Endothelial cell of umbilical vein (primary cell): ENCODE results near the gene OR8J3. TPM values are rescaled to one million over a fixed set of nuclear protein-coding genes. Genes with fewer than 3 reads are reported as not detected.

Experiments used
- Bru-seq: library from RNA; stranded (reverse); fragments of 400-500 nt; gene quantifications from one replicate; lab custom pipeline; 2021; lab: Mats Ljungman, UMichigan
- BruChase-seq, 2 experiments: library from RNA; stranded (reverse); fragments of 400-500 nt; gene quantifications; one replicate each; lab custom pipeline; 2021; lab: Mats Ljungman, UMichigan
- BruUV-seq: library from RNA; stranded (reverse); fragments of 400-500 nt; replicated peaks from 2 replicates; lab custom pipeline; 2021; lab: Mats Ljungman, UMichigan
- CTCF ChIA-PET: fragments of 300-600, 350-600 bp; sonication (Branson Sonifier 250); formaldehyde crosslinking; loops from one replicate; lab custom pipeline; 2021; ENCODE audit warnings: antibody characterized with exemption, inconsistent platforms; lab: Charles Lee
- POLR2A ChIA-PET: fragments of 300-600, 350-600 bp; sonication (Branson Sonifier 250); formaldehyde crosslinking; loops from one replicate; lab custom pipeline; 2021; ENCODE audit warnings: antibody characterized with exemption, inconsistent platforms; lab: Charles Lee
- DNase-seq: peaks from one replicate; pipeline ENCODE4 v3.0.0-alpha.2; 2011; ENCODE audit warnings: low read depth, low spot score
- FAIRE-seq: peaks from 2 replicates; lab custom pipeline; 2011; peaks lifted over from hg19 to GRCh38; lab: Jason Lieb, UNC
- H2AFZ ChIP-seq: 2 replicates; pipeline ENCODE4 v1.6.0; 2012; ENCODE audit warnings: low read depth, low read length, control low read depth, inconsistent platforms
- H3K27ac ChIP-seq: 2 replicates; pipeline ENCODE4 v1.5.1; 2011; ENCODE audit warnings: low read depth, mild to moderate bottlenecking, control low read depth, low read length, moderate library complexity; ENCODE audit not compliant: insufficient read depth
- H3K27me3 ChIP-seq, 2 experiments: 2 replicates each; pipeline versions ENCODE4 v1.6.0 to v1.6.1; 2011; ENCODE audit warnings: low read length in 2 of 2, mixed read lengths in 1 of 2; ENCODE audit not compliant: control insufficient read depth in 2 of 2, insufficient read depth in 2 of 2
- H3K36me3 ChIP-seq, 2 experiments: 2 replicates in 1 of 2; 3 replicates in 1 of 2; pipeline ENCODE4 v1.5.1; 2011; ENCODE audit warnings: low read length in 2 of 2, mild to moderate bottlenecking in 1 of 2, moderate library complexity in 1 of 2; ENCODE audit not compliant: control insufficient read depth in 2 of 2, insufficient read depth in 2 of 2; ENCODE audit errors: extremely low read depth in 1 of 2
- H3K4me1 ChIP-seq: 3 replicates; pipeline ENCODE4 v1.5.1; 2011; ENCODE audit warnings: mild to moderate bottlenecking, low read length; ENCODE audit not compliant: control insufficient read depth, insufficient read depth; ENCODE audit errors: extremely low read depth
- H3K4me2 ChIP-seq: 2 replicates; pipeline ENCODE4 v1.6.1; 2011; ENCODE audit warnings: low read length, control low read depth, mixed read lengths; ENCODE audit not compliant: insufficient read depth
- H3K4me3 ChIP-seq, 3 experiments: fragments of 200-600 bp in 1 of 3; sonication (generic), shearing (Covaris generic) in 1 of 3; replicated peaks in 1 of 3; 2 replicates each; pipeline ENCODE4 v1.5.1; 2011 to 2016; ENCODE audit warnings: control low read depth in 3 of 3, low read length in 3 of 3, mild to moderate bottlenecking in 2 of 3, inconsistent platforms in 1 of 3, low read depth in 1 of 3, moderate library complexity in 1 of 3; ENCODE audit not compliant: insufficient read depth in 1 of 3
- H3K79me2 ChIP-seq: 2 replicates; pipeline ENCODE4 v1.6.0; 2012; ENCODE audit warnings: low read length, inconsistent platforms; ENCODE audit not compliant: control insufficient read depth, insufficient read depth
- H3K9ac ChIP-seq: replicated peaks from 2 replicates; pipeline ENCODE3; 2011; ENCODE audit warnings: low read length, control low read depth; ENCODE audit not compliant: insufficient read depth; ENCODE audit errors: extremely low read depth
- H3K9me1 ChIP-seq: replicated peaks from 3 replicates; pipeline ENCODE4 v1.6.0; 2011; ENCODE audit warnings: mild to moderate bottlenecking, low read length; ENCODE audit not compliant: control insufficient read depth, insufficient read depth; ENCODE audit errors: extremely low read depth
- H3K9me3 ChIP-seq: replicated peaks from 2 replicates; pipeline ENCODE4 v1.5.1; 2012; ENCODE audit warnings: low read length, inconsistent platforms; ENCODE audit not compliant: control insufficient read depth, insufficient read depth
- H4K20me1 ChIP-seq: replicated peaks from 2 replicates; pipeline ENCODE3; 2011; ENCODE audit warnings: mild to moderate bottlenecking, low read length; ENCODE audit not compliant: control insufficient read depth, insufficient read depth; ENCODE audit errors: extremely low read depth
- EZH2 ChIP-seq: IDR thresholded peaks from 2 replicates; pipeline ENCODE4 v1.6.1; 2012; ENCODE audit warnings: borderline replicate concordance, low read depth, mild to moderate bottlenecking, moderate library complexity, low read length, inconsistent platforms; ENCODE audit not compliant: severe bottlenecking
- FOS ChIP-seq: IDR thresholded peaks from 2 replicates; pipeline ENCODE4 v1.6.1; 2011; ENCODE audit warnings: mild to moderate bottlenecking, low read length, moderate library complexity, borderline replicate concordance; ENCODE audit not compliant: insufficient read depth
- GATA2 ChIP-seq: IDR thresholded peaks from 2 replicates; pipeline ENCODE4 v1.7.0; 2011; ENCODE audit warnings: low read depth, mild to moderate bottlenecking, moderate library complexity, mixed read lengths, low read length; ENCODE audit not compliant: insufficient read length, insufficient read depth
- JUN ChIP-seq: IDR thresholded peaks from 2 replicates; pipeline ENCODE4 v1.6.1; 2011; ENCODE audit warnings: borderline replicate concordance, low read depth; ENCODE audit not compliant: insufficient read length, insufficient read depth
- MYC ChIP-seq: IDR thresholded peaks from one replicate; pipeline ENCODE4 v1.6.1; 2011; ENCODE audit warnings: mild to moderate bottlenecking, low read depth, low read length
- POLR2A ChIP-seq: IDR thresholded peaks from 2 replicates; pipeline ENCODE4 v1.6.1; 2012; ENCODE audit warnings: low read depth, mild to moderate bottlenecking, control low read depth, low read length
- POLR2AphosphoS5 ChIP-seq: IDR thresholded peaks from 2 replicates; pipeline ENCODE4 v1.6.1; 2012; ENCODE audit warnings: low read depth, mild to moderate bottlenecking, control low read depth, low read length, moderate library complexity; ENCODE audit not compliant: insufficient read depth
- dilution Hi-C: fragments of 300-500 bp; cut with MboI; formaldehyde crosslinking; loops from one replicate; pipeline ENCODE4 v1.15.0; 2019; ENCODE audit warnings: low sequenced_read_pairs; ENCODE audit not compliant: extremely low pct_ligation_motif_present
- intact Hi-C: fragments of 100-400 bp; cut with micrococcal nuclease; formaldehyde crosslinking; loops from one replicate; pipeline ENCODE4 v1.10.0; 2022
- long read RNA-seq: library from polyadenylated mRNA; stranded (forward); transcript quantifications from one replicate; pipeline ENCODE4 v2.0.0, GENCODE V29; 2021
- polyA minus RNA-seq, 3 experiments: library from RNA; depleted of rRNA, polyadenylated mRNA; stranded (reverse); fragments of >200 nt; gene quantifications; 1 replicate in 1 of 3; 2 replicates in 2 of 3; pipeline ENCODE4 v1.2.3, GENCODE V29; 2011
- polyA plus RNA-seq, 4 experiments: library from polyadenylated mRNA; depleted of rRNA in 3 of 4; stranded (reverse) in 3 of 4; unstranded in 1 of 4; fragments of >200 nt; gene quantifications; 2 replicates each; pipeline versions ENCODE4 v1.2.1 to v1.2.3, GENCODE V29; 2011 to 2012; ENCODE audit warnings: missing spikeins in 1 of 4
- total RNA-seq: library from RNA; stranded (reverse); gene quantifications from 2 replicates; pipeline ENCODE4 v1.2.3, GENCODE V29; 2021
- TF ChIP-seq, protein P1 (sequence below), 2 donors: IDR thresholded peaks; 1 replicate in 1 of 2; 2 replicates in 1 of 2; pipeline ENCODE4 v1.5.1; 2011; ENCODE audit warnings: low read length in 2 of 2, mild to moderate bottlenecking in 2 of 2, moderate library complexity in 2 of 2, control low read depth in 1 of 2, inconsistent platforms in 1 of 2, low read depth in 1 of 2; ENCODE audit not compliant: insufficient read depth in 1 of 2; ENCODE audit errors: extremely low read depth in 1 of 2

The OR8J3 gene, protein sequence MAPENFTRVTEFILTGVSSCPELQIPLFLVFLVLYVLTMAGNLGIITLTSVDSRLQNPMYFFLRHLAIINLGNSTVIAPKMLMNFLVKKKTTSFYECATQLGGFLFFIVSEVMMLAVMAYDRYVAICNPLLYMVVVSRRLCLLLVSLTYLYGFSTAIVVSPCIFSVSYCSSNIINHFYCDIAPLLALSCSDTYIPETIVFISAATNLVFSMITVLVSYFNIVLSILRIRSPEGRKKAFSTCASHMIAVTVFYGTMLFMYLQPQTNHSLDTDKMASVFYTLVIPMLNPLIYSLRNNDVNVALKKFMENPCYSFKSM
- not detected in 2 replicates for total RNA-seq
- polyA plus RNA-seq: not detected in 2 replicates
- not detected in 2 replicates for polyA plus RNA-seq (2011; cell fraction: cytosol; rRNA removed)
- not detected in 2 replicates for polyA plus RNA-seq (2011; cell fraction: nucleus; rRNA removed)
- polyA plus RNA-seq (2012): not detected in 2 replicates
- polyA minus RNA-seq: not detected in 2 replicates
- polyA minus RNA-seq (2011; cell fraction: cytosol; rRNA and poly(A)+ RNA removed): not detected
- polyA minus RNA-seq (2011; cell fraction: nucleus; rRNA and poly(A)+ RNA removed): not detected in 2 replicates
- not detected for Bru-seq, nascent RNA
- not detected for BruChase-seq, experiment 1, labeled RNA remaining after a 6-hour chase
- BruChase-seq, experiment 2, labeled RNA remaining after a 2-hour chase: not detected
- long read RNA-seq: 0 reads

DNA sequence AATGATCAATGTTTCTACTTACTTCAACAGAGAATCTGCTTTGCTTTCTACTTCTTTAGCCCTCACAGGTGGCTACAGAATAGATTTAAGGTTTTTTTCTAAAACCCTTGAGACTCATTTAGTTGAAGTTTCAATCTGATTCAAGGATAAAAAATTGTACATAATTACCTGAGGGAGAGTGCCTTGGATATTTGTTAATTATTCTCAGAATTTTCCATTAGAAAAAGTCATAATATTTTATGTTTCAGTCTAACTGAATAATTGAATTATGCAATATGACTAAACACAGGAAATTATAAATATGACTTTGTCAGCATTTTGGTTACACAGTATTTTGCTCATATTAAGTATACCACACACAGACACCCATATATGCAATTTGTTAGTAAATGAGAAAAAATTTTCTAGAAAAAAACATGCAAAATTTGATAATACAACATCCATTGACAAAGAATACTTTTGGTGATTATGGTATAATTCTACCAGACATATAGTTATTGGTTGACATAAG, at the start of gene OR8J3:
Gene OR8J3, minus strand, starts transcription at position 51 of the 511 bp plus-strand sequence. CDS start 2,483 bp downstream, outside the sequence.
- TF ChIP-seq, protein P1, sequence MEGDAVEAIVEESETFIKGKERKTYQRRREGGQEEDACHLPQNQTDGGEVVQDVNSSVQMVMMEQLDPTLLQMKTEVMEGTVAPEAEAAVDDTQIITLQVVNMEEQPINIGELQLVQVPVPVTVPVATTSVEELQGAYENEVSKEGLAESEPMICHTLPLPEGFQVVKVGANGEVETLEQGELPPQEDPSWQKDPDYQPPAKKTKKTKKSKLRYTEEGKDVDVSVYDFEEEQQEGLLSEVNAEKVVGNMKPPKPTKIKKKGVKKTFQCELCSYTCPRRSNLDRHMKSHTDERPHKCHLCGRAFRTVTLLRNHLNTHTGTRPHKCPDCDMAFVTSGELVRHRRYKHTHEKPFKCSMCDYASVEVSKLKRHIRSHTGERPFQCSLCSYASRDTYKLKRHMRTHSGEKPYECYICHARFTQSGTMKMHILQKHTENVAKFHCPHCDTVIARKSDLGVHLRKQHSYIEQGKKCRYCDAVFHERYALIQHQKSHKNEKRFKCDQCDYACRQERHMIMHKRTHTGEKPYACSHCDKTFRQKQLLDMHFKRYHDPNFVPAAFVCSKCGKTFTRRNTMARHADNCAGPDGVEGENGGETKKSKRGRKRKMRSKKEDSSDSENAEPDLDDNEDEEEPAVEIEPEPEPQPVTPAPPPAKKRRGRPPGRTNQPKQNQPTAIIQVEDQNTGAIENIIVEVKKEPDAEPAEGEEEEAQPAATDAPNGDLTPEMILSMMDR (IDR thresholded peaks at IDR 0.05; ENCODE audit: extremely low read depth in 1 of 2, insufficient read depth in 1 of 2, low read depth in 1 of 2, low read length in 2 of 2): no peak
- TF ChIP-seq FOS (no peak), JUN (no peak), EZH2 (no peak), GATA2 (no peak), POLR2AphosphoS5 (no peak), MYC (no peak), POLR2A (no peak)
- Histone ChIP-seq H3K9me1 (no peaks in the 10 kb centered on the region), H3K4me2 (no peak within 1 kb of the TSS), H3K4me1 (no peaks in the 10 kb centered on the region), H3K27me3 (no peaks in the 10 kb centered on the region), H3K79me2 (no peaks in the 10 kb centered on the region), H2AFZ (no peak within 1 kb of the TSS), H3K9ac (no peak within 1 kb of the TSS), H3K36me3 (no peaks in the 10 kb centered on the region), H3K9me3 (peaks cover 6% of the 10 kb centered on the region), H3K27ac (no peak within 1 kb of the TSS), H4K20me1 (no peaks in the 10 kb centered on the region), H3K4me3 (no peak within 1 kb of the TSS)
- dilution Hi-C loops (no loop called here), intact Hi-C loops (no loop called here)
- no TSS peak for BruUV-seq
- ChIA-PET POLR2A (no interaction called here), CTCF (no interaction called here)
- no peak for FAIRE-seq
- no peak for DNase-seq
